Stimulated activated CD8-positive, alpha-beta memory T cell treated with anti-CD3 and anti-CD28 coated beads, Interleukin-7, amount 100 ng/mL, for 48 hours (primary cell): ENCODE data around the gene CCDC74B.
"Not testable (repeated sequence)": the region's sequence is repeated elsewhere in the genome, so short reads cannot be mapped to it uniquely, and the experiment has no call there.

Experiments
- DNase-seq, 2 donors: peaks; one replicate each; pipeline ENCODE4 v3.0.0-alpha.2; 2020; ENCODE audit warnings: low read depth in 1 of 2; ENCODE audit errors: extremely low read depth in 1 of 2

CCDC74B gene

DNA sequence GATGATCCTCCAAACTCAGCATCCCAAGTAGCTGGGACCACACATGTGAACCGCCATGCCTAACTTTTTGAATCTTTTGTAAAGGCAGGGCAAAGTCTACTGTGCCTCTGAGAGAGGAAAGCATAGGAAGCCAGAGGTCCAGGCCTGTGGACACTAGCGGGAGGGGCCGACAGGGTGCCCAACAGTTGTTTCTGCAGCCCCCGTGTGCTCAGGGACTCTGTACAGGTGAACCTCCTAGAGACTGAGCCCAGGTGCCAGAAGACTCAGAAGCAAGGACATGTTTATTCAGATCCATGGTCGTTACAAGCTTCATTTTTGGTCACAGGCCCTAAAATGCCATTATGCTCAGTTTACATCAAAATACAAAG lies 6.2 kb upstream of the CCDC74B start:
- not testable (repeated sequence) for DNase-seq

DNA sequence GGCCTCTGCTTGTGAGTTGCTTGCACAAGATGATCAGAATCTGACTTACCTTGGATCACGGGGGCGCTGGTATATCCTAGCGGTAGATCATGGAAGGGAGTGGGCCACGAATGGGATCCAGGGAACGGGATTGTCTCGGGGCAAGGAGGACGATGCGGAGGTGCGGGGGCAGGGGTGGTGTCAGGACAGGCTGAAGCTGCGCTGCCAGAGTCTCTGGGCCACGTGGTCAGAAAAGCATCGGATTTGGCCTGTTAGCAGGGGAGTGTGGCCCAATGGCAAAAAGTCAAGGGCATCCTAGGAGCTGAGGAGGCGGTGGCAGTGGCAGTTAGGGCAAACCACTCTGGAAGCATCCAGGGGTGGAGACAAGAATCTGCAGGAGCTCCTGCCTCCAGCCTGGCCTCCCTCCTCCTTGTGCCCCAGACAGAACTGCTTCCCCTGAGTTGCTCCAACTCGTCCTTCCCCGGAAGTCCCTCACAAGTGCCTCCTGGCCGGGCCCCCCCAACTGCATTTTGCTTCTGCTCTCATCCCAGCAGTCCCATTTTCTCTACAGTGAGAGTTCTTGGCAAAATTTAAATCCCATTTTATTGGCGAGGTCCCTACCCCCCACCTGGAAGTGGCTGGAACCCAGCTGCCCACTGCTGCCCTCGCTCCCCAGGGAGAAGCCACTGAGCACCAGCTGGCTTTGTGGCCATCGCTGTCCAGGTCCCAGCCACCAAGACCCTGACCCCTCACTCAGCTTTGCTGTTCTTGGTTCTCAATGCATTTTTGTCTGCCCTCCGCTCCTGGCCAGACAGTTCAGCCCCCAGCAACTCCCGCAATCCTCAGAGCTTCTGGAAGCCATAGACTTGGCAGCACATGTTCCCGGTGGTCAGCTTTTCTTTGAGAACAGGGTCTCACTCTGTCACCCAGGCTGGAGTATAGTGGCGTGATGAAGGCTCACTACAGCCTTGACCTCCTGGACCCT lies 5.6 kb upstream of the CCDC74B start:
- DNase-seq: no peak

DNA sequence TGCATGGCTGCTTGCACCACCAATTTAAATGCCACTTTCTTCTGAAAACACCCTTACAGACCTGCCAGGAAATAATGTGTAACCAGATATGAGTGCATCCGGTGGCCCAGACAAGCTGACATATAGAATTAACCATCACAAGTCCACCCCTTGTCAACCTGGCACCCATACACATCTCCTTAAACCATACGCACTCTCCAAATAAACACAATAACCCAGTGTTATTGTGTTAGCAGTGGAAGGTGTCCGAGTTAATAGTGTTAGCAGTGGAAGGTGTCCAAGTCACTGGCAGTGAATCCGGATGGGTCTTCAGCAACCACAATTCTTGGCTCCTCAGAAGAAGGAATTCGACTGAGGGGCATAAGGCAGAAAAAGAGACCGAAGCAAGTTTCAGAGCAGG lies 3.6 kb upstream of the CCDC74B start:
- DNase-seq: not testable (repeated sequence)

DNA sequence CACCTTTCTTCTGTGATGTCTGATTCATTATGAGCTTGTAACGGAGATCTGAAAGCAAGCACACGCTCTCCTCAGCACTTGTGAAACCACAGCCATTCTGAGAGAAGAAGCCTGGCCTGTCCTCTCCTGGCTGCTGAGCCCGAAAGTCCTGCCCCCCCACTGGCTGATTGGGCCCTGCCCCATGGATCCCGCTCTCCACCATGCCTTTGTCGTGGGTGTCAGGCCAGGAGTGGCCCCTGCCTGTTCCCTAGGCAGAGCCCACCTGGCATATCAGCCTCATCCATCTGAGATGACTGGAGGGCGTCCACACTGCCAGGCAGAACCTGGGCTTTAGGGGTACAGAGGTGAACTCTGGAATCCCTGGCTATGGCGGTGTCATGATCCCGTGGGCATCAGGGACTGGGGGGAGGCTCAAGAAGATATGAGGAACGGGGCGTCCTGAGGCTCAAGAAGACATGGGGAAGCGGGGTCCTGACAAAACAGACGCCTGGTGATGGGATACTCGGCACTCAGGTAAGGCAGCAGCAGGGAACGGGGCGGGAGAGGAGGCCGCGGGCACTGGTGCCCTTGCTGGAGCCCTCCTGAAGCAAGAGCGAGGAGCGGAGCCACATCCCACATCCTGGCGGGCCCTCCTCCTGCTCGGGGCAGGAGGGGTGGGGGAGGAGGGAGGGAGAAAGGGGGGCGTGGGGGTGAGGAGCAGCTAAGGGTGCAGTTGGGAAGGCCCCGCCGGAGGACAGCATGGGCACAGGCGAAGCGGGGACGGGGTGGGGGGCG lies 1.5 kb downstream of the CCDC74B start:
- not testable (repeated sequence) for DNase-seq

DNA sequence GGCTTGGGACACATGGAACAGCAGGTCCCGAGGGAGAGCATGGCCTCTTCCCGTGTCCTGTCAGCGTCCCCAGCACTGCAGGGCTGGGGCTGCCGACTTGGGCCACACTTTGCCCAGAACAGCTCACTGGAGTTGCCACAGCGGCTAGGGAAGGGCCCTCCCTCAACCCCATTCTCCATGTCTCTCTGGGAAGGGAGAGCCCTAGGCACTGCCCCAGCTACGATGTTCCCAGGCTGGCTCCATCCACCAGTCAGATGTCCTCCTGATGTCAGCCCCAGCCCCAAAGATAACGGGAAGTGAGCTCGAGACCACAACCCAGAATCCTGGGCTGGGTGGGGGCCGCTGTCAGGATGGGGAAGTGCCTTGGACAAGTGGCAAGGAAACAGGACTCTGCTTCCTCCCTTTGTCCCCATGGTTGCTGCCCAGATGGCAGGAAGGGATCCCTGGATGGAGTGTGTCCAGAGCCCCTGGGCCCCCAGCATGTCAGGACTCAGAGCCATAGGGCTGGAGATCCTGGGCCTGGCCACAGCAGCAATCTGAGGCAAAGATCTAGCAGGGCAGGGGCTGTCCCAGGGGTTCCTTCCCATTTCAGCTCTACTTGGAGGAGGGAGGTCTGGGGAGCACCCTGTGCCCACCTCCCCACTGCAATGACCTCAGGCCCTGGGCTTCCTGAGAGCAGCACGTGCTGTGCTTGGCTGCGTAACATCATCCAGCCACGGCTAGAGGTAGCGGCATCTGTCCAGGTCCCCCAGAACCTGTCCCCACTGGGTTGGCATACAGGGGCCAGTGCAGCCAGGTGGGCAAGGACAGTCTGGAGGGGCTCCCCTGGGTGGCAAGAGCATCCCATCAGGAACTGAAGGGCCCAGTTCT lies 2.3 kb downstream of the CCDC74B start:
- not testable (repeated sequence) for DNase-seq

DNA sequence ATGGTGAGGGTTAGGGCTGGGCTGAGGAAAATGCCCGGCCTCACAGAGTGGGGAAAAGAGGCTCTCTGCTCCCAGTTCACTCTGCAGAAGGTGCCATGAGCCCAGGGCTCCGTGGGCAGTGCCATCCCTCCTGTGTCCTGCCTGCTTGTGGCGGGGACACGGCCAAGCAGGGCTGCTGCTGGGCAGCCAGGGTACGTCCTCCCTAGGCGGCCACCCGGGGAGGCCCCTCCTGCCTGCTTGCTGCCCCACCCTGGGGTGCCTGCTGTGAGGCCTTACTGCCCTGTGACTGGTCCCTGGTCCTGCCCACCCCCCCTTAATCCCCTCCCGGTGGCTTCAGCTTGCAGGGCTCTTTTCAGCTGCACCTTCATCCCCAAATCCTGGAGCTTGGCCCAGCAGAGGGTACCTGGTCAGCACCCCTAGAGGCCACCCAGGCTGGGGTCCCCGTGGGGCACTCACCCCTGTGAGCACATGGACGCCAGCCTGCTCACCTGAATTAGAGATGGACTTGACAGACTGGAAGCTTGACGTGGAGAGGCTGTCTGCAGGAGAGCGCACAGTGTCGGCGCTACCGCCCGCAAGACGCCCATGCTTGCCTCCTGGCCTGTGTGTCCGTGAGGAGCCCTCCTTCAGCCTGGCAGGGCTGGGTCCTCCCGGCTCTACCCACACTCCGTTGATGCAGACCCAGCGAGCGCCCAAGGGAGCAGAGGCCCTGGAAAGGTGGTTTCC lies 3.1 kb downstream of the CCDC74B start:
- DNase-seq: not testable (repeated sequence)

DNA sequence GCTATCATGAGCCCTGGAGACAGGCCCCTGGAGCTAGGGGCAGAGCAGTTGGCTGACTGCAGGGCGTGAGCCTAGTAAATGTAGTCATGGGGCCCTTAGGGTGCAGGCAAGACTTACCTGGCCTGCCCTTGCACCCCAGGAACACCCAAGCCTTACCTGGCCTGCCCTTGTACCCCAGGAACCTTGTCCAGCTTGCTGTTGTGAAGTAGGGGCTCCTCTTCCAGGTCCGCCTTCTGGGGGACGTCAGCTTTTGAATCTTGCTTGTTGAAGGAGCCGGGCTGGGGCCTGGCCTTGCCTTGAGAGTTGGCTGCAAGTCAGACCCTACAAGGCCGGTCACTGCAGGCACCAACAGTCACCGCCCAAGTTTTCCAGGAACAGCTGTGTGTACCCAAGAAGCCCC lies 3.9 kb downstream of the CCDC74B start:
- DNase-seq: not testable (repeated sequence)

DNA sequence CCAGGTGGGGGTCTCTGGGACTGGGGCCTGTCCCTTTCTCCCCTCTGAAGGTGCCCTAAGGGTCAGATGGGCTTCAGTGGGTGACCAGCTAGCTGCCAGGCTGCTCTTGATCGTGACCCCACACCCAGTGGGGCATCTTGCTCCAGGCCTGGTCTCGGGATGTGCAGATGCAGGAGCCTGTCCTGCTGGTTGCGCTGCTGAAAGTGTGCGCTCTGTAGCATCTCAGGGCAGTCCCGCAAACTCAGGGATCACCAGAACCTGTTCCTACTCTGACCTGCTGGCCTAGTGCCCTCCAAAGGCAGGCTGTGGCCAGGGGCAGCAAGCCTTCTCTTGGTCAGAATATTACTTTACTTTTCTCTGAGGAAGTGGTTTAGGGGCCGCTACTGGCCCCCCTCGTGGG lies 4.4 kb downstream of the CCDC74B start:
- DNase-seq: not testable (repeated sequence)

DNA sequence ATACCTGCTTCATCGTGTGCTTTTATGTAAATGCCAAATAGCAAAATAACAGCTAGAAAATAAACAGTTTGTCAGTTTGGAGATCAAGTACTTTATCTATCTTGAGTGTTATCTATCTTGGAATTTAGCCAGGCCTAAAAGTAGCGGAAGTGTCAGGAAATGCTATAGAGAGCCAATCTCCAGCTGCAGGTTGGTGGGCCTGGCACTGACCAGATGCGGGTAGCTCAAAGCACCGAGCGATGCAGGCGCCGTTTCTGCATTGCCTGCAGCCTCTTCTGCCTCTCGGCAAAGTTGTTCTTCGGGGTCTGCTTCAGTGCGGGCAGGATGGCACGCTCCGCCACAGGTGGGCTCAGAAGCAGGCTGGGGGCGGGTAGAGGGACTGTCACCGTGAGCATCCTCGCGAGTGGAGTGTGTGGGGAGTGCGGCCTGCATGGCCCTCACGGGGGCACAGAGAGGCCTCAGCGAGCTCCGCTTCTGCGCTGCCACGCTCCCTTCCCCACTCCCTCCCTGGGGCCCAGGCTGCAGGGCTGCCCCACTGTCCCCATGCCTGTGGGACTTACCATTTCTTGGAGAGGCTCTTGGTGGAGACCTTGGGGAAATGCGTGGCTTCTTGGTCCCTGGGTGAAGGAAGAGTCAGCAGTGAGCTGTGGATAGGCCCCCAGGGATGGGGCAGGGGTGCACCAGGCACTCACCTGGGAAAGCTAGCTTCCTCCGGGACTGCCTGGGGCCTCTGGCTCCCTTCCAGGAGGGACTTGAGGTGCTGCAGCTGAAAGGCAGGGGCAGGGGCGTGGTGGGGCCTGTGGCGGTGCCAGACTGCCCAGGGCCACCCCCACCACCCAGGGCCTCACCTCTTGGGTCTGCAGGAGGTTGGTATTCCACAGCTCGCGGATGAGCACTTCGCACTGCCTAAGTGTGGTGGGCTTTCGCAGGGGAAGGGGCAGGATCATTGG lies 5.3 kb downstream of the CCDC74B start:
- DNase-seq: not testable (repeated sequence)

DNA sequence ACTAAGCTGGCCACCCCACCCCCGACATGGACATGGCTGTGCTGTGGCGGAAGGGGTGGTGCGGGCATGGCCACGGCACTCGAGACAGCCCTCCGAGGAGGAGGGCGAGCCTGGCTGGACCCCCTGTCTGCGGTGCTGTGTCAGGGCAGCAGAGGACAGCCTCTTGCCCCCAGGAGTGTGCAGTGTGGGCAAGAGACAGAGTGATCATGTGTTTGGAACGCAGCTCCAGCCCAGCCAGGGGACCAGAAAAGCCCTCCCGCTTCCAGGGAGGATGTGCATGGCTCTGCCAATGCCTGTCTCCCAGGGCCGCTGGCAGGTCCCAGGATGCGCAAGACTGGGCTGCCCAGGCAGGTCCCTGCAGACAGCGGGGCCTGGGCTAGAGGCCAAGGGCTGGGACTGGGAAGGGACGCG lies 6.1 kb downstream of the CCDC74B start:
- not testable (repeated sequence) for DNase-seq

DNA sequence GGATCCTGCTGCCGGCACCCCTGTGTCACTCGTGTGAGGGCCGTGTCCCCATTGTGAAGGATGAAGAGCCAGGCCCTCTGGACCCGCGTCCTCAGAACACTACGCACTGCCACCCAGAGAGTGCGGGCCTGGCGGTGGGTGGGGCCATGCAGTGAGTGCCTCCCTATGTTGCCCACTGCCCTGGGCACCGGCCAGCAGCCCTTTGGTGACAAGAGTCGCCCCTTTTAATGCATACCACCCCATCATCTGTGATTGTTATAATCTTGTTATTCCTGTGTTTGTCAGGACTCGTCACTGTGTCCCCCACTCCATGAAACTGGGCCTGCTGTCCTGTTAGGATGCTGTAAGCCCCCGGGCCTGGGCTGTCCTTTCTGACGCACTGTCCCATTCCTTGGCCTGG lies 6.6 kb downstream of the CCDC74B start:
- DNase-seq: not testable (repeated sequence)

DNA sequence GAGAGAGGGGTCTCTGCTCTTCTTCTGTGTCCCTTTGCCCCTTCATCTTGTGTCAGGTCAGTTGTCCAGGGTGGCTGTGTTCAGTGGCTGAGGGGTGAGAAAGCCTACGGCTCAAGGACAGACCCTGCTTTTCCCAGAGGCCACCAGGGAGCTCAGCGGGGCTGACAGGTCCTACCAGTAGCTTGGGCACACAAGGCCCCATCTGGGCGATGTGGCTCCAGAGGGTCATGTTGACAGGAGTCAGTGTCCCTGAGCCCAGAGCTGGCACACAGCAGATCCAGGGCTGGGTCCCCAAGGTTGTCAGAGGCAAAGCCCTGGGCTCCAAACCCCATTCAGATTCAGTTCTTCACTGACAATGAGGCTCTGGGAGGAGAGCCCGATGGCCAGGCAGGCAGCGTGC lies 7.8 kb downstream of the CCDC74B start:
- DNase-seq: not testable (repeated sequence)

DNA sequence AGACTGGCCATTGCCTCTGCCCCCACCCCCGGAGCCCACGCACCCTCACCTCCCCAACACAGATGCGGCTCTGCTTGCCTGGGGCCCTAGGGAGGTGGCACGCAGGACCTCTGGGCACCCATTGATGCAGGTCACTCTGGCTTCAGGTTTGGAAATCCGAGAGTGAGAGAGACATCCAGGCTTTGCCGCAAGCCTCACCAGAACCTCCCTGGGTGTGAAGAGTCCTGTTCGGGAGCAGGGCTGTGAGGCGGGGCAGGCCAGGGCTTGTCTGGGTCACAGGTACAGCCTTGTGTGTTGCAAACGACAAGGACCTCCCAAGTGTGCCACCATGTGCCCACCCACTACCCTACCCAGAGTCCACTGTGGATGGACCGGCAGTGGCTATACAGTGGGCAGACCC lies 8.4 kb downstream of the CCDC74B start:
- DNase-seq: not testable (repeated sequence)

DNA sequence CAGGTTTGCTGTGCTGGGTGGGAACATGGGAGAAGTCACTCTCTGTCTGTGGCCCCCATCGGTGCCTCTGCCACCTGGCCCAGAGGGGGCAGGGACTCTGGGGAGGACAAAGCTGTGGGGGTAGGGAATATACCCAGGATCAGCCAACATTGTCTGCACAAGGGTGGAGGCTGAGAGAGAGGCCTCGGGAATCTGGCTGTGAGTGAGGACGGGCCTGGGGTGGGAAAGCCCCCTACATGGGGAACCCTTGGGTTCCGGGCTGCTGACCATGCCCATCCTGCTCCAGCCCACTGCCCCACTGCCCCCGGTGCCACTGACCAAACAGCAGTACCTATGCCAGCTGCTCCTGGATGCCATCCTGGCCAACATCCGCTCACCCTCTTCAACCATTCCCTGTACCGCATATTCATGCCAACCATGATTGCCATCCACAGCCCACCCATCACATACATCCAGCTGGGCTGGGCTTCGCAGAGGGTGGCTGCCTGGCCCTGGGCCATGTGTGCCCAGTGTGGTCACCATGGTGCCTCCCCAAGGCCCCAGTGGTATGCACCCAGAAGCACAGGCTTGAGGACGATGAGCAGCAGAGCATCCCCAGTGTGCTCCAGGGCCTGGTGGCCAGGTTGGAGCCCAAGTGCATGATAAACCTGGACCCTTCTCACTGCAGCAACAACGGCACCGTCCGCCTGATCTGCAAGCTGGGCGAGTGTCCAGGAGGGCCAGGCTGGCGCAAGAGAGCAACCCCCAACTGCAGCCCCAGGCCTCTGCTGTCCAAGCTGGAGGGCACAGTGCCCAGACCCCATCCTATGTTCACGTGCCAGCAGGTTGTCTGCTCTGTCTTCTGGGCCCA lies 9.0 kb downstream of the CCDC74B start:
- no peak for DNase-seq

DNA sequence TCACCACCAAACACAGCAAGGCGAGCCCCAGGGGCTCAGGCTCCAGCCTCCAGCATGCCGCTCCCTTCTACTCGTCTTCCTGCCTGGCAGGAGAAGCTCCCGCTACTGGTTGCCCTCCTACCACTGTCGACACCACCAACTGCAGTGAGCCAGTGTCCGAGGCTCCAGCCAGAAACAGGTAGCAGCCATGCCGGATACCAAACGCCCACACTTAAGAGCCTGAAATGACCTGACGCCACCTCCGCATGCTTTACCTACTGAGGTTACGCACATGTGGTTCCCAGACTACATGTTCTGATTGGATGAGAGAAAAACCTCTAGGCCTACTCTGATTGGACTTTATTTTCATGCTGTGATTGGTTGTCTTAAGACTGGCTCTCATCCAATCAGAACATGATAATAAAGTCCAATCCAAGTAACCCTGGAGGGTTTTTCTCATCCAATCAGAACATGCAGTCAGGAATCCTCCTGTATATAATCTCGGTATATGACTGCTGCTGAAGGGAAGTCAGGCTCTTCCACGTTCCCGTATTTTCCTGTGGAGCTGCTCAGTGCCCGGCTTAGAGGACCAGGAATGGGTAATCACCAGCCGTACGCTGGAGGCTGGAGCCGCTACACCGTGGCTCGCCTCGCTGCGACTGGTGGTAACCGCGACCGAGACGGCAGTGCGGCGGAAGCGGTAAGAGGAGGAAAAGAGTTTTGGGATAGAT lies 15.6 kb downstream of the CCDC74B start, which contains the start of gene POTEF:
TSS of gene POTEF (minus strand) at position 103 of the 710 bp plus-strand sequence. CDS start 8,707 bp downstream, outside the sequence.
- DNase-seq: not testable (repeated sequence)

DNA sequence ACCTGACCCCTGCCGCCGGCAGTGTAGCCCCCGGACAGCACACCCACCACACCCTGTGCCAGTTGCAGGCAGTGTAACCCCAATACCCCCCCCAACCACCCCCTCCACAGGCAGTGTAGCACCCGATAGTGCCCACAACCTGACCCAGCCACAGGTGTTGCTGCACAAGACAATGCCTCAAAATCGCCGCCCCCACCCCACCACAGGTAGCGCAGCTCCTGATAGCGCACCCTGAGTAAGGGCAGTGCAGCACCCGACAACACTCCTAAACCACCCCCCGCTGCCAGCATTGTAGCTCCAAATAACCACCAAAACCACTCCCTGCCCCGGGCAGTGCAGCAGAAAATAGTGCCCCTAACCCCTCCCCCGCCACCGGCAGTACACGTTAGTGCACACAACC lies 16.4 kb downstream of the CCDC74B start:
- DNase-seq: not testable (repeated sequence)

DNA sequence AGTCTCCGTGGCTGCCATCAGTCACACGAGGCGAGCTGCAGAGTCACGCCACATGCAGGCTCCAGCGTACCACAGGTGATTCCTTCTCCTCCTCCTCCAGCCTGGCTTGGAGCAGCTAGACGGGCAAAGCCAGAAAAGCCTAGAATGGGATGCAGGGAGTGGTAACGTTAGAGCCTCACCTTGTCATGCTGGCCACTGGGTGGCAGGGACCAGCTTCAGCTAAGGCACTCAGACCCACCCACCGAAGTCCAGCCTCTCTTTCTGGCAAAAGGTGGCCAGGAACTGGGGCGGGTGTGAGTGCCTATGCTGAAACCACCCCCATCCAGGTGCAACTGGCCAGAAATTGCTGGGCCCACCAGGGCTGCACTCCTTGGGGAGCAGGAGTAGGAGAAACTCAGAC lies 17.2 kb downstream of the CCDC74B start:
- not testable (repeated sequence) for DNase-seq
